GM12891 (cell line): ENCODE results near the gene NRXN3.

Experiments
- DNase-seq: peaks from one replicate; pipeline ENCODE4 v3.0.0; 2011; ENCODE audit warnings: low spot score; ENCODE audit not compliant: insufficient read length
- FAIRE-seq: peaks from 2 replicates; lab custom pipeline; 2011; peaks lifted over from hg19 to GRCh38; lab: Jason Lieb, UNC
- PAX5 ChIP-seq: IDR thresholded peaks from 2 replicates; pipeline ENCODE4 v1.6.1; 2011; ENCODE audit warnings: low read length, moderate library complexity, mild to moderate bottlenecking; ENCODE audit not compliant: insufficient read depth, severe bottlenecking
- POLR2A ChIP-seq: IDR thresholded peaks from 2 replicates; pipeline ENCODE4 v1.6.1; 2011; ENCODE audit warnings: low read depth, low read length, control low read depth
- POLR2AphosphoS5 ChIP-seq: IDR thresholded peaks from 2 replicates; pipeline ENCODE4 v1.6.1; 2011; ENCODE audit warnings: low read depth, low read length, control low read depth
- POU2F2 ChIP-seq: IDR thresholded peaks from 2 replicates; pipeline ENCODE4 v1.6.1; 2011; ENCODE audit warnings: low read depth, mild to moderate bottlenecking, control low read depth, low read length, moderate library complexity
- SPI1 ChIP-seq: IDR thresholded peaks from 2 replicates; pipeline ENCODE4 v1.6.1; 2011; ENCODE audit warnings: low read depth, low read length, control low read depth
- TAF1 ChIP-seq: IDR thresholded peaks from 2 replicates; pipeline ENCODE4 v1.6.1; 2011; ENCODE audit warnings: low read depth, low read length, control low read depth

NRXN3 gene

DNA sequence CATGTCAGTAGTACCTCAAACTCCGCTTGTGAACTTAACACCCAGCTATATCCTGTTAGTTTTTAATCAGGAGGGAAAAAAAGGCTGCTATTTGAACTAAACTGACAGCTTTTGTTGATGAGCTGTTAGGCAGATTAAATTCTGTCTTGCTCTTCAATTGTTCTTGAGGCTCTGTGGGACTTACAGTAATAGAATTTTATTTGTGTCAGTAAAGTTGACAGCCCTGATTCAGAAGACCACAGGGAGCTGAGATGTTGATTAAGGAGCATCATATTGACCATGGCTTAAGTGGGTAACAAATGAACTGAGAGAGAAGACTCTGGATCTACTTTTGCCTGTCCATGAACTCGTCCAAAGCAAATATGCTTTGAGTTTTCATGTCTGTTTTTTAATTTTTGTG, 1418.2 kb downstream of the NRXN3 start:
- no peak for FAIRE-seq
- TF ChIP-seq POLR2AphosphoS5 (no peak), TAF1 (no peak)

GRCh38 chr14:79596551-79596950, 1426.4 kb downstream of the NRXN3 start:
- FAIRE-seq (no peak), DNase-seq (no peak)
- no peak for TF ChIP-seq SPI1
- TF ChIP-seq POLR2AphosphoS5, result no peak
- no peak for TF ChIP-seq POLR2A
- no peak for TF ChIP-seq PAX5
- no peak for TF ChIP-seq TAF1
- TF ChIP-seq POU2F2, result no peak

More for the DNA sequence above, 1418.2 kb downstream of the NRXN3 start:
- no peak for DNase-seq

DNA sequence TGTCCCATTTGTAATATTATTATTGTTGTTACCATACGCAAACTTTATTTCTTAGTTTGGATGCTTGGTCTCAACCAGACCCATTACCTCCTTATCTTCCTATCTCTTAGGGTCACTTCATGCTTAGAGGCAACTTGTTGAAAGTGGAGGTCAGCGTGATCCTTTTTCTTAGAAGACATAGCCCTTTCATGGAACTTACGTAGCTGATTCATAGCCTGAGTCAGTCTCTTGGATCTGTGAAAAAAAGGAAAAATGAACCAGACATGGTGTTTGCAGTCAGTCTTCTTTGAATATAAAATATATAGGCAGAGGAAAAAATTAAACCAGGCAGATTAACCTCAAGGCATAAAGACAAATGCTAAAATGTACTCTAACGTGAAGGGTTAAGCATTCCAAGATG, 1427.4 kb downstream of the NRXN3 start:
- no peak for TF ChIP-seq POLR2A
- no peak for TF ChIP-seq POLR2AphosphoS5
- no peak for TF ChIP-seq SPI1
- no peak for TF ChIP-seq TAF1
- TF ChIP-seq PAX5, result no peak
- no peak for TF ChIP-seq POU2F2
- FAIRE-seq, result no peak
- no peak for DNase-seq

DNA sequence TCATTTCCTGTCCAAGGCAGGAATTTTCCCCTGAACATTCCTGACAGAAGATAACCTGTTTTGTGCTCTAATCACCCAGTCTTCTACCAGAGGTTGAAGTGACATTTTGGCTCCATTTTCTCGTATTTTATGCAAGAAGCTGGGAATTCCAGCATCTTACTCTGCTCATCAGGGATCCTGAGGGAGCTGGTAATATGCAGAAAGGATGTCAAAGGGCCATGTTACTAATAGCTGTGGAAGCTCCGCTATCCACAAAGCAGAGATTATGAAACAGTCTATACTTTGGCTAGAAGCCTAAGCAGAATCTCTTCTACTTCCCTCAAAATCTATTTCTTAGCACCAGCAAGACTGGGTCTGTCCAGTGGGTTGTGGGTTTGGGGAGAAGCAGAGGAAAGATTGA, 1428.2 kb downstream of the NRXN3 start:
- FAIRE-seq (no peak), DNase-seq (no peak)
- TF ChIP-seq POLR2A (no peak), TAF1 (no peak), SPI1 (no peak), PAX5 (no peak), POU2F2 (no peak), POLR2AphosphoS5 (no peak)

DNA sequence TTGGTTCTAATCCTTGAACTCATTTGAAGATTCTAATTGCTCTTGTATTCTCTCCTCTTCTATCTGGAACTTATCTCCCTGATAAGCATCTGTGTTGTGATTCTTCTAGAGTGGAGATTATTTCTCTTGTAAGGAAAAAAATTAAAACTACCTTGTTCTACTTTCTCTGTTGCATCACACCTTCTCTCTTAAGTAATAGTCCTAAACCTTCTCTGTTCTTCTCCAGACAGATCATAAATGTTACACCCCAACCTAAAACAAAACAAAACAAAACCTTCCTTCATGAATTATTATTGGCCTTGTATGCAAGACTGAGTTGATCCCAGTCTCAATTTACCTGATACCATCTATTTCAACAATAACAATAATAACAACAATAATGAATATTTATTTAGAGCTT, 1429.1 kb downstream of the NRXN3 start:
- DNase-seq (no peak), FAIRE-seq (no peak)
- TF ChIP-seq SPI1 (no peak), PAX5 (no peak), POLR2A (no peak), POU2F2 (no peak), POLR2AphosphoS5 (no peak), TAF1 (no peak)

- TF ChIP-seq TAF1 (no peak), POU2F2 (no peak), POLR2AphosphoS5 (no peak)
- FAIRE-seq (no peak), DNase-seq (no peak)
These were observed 1430.2 kb downstream of the NRXN3 start for GRCh38 chr14:79600406-79600805.

- TF ChIP-seq TAF1, result no peak
- TF ChIP-seq SPI1, result no peak
- TF ChIP-seq POLR2A, result no peak
- TF ChIP-seq POU2F2, result no peak
- no peak for TF ChIP-seq PAX5
- no peak for TF ChIP-seq POLR2AphosphoS5
- DNase-seq (no peak), FAIRE-seq (no peak)
These were observed 1431.4 kb downstream of the NRXN3 start for GRCh38 chr14:79601579-79601978.

- TF ChIP-seq SPI1, result no peak
- no peak for TF ChIP-seq PAX5
- TF ChIP-seq POLR2AphosphoS5, result no peak
- no peak for TF ChIP-seq POU2F2
- TF ChIP-seq TAF1, result no peak
- TF ChIP-seq POLR2A, result no peak
- DNase-seq (no peak), FAIRE-seq (no peak)
These were observed 1431.9 kb downstream of the NRXN3 start for GRCh38 chr14:79602045-79602444.

- DNase-seq (no peak), FAIRE-seq (no peak)
- TF ChIP-seq POLR2A (no peak), PAX5 (no peak), POLR2AphosphoS5 (no peak), SPI1 (no peak)
These were observed 1432.6 kb downstream of the NRXN3 start for GRCh38 chr14:79602742-79603141.

DNA sequence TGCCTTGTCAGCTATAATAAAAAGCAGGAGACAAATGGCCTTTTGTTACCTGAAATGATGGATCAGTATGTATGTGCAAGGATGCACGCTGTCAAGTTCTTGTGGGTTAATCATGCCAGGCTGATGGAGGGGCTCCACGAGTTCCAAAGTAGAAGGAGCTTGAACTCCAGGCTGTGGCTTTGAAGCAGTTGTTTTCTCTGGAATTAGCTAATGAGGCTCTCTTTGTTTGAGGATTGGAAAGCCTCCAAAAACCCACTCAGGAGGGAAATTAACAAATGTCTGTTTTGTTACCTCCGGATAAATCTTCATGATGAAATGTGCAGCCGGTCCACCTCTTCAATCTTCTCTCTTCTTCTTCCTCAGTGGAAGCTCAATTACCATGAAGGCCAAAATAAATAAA, 1435.7 kb downstream of the NRXN3 start:
- no peak for DNase-seq
- no peak for FAIRE-seq
- TF ChIP-seq SPI1 (no peak), POLR2AphosphoS5 (no peak), PAX5 (no peak)

DNA sequence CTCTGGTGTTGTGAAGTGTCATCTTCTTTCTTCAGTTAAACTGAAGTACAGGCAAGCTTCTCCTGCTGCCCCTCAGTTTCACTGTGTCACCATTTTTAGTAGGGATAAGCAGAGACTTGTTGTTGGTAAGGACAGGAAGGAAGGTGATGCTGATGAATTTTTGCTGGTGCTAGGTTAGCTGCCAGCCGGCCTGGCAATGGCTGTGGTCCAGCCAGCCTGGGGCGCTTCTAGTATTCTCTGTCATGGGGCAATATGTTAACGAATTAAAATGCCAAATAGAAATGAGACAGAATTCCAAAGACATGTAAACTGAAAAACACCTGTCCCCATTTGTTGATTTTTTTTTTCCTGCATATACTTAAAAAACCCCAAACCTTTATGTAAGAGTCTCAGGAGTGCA, 1438.3 kb downstream of the NRXN3 start:
- DNase-seq (no peak), FAIRE-seq (no peak)
- TF ChIP-seq PAX5 (no peak), POLR2AphosphoS5 (no peak), SPI1 (no peak), TAF1 (no peak), POLR2A (no peak), POU2F2 (no peak)
